Keratinocyte (primary cell): ENCODE data around the gene RTN4R. TPM values are rescaled to one million over a fixed set of nuclear protein-coding genes. Genes with fewer than 3 reads are reported as not detected.

Source experiments
- DNase-seq: peaks from one replicate; pipeline ENCODE4 v3.0.0-alpha.2; 2011; ENCODE audit warnings: low read depth, missing footprints, low spot score
- FAIRE-seq: peaks from 2 replicates; lab custom pipeline; 2011; peaks lifted over from hg19 to GRCh38; lab: Jason Lieb, UNC
- H2AFZ ChIP-seq: 2 replicates; pipeline ENCODE4 v1.6.0; 2012; ENCODE audit warnings: low read length, control low read depth, inconsistent platforms; ENCODE audit not compliant: control insufficient read depth
- H3K27ac ChIP-seq: 2 replicates; pipeline ENCODE4 v1.5.1; 2011; ENCODE audit warnings: low read length; ENCODE audit not compliant: control insufficient read depth, insufficient read depth
- H3K27me3 ChIP-seq: 3 replicates; pipeline ENCODE4 v1.6.0; 2011; ENCODE audit warnings: low read length; ENCODE audit not compliant: control insufficient read depth, insufficient read depth; ENCODE audit errors: extremely low read depth
- H3K36me3 ChIP-seq, 2 experiments: 2 replicates in 1 of 2; 3 replicates in 1 of 2; pipeline ENCODE4 v1.5.1; 2011; ENCODE audit warnings: low read length in 2 of 2, mild to moderate bottlenecking in 1 of 2; ENCODE audit not compliant: control insufficient read depth in 2 of 2, insufficient read depth in 2 of 2; ENCODE audit errors: extremely low read depth in 1 of 2
- H3K4me1 ChIP-seq: 3 replicates; pipeline ENCODE4 v1.5.1; 2011; ENCODE audit warnings: low read length; ENCODE audit not compliant: control insufficient read depth, insufficient read depth; ENCODE audit errors: extremely low read depth
- H3K4me2 ChIP-seq: 3 replicates; pipeline ENCODE4 v1.6.0; 2011; ENCODE audit warnings: low read depth, low read length; ENCODE audit not compliant: control insufficient read depth, insufficient read depth; ENCODE audit errors: extremely low read depth
- H3K4me3 ChIP-seq, 3 experiments: fragments of 200-600 bp in 1 of 3; sonication (generic) in 1 of 3; 2 replicates in 2 of 3; 3 replicates in 1 of 3; pipeline ENCODE4 v1.5.1; 2011 to 2016; ENCODE audit warnings: low read length in 3 of 3, mild to moderate bottlenecking in 3 of 3, control low read depth in 2 of 3, inconsistent platforms in 1 of 3, low read depth in 1 of 3, mixed read lengths in 1 of 3, mixed run types in 1 of 3, moderate library complexity in 1 of 3; ENCODE audit not compliant: control insufficient read depth in 2 of 3, insufficient read depth in 2 of 3; ENCODE audit errors: extremely low read depth in 1 of 3
- H3K79me2 ChIP-seq: 2 replicates; pipeline ENCODE4 v1.6.0; 2012; ENCODE audit warnings: low read length; ENCODE audit not compliant: control insufficient read depth, insufficient read depth
- H3K9ac ChIP-seq: 3 replicates; pipeline ENCODE4 v1.6.0; 2011; ENCODE audit warnings: low read length; ENCODE audit not compliant: control insufficient read depth, insufficient read depth; ENCODE audit errors: extremely low read depth
- H3K9me1 ChIP-seq: 3 replicates; pipeline ENCODE4 v1.6.0; 2011; ENCODE audit warnings: low read length; ENCODE audit not compliant: control insufficient read depth, insufficient read depth; ENCODE audit errors: extremely low read depth
- H3K9me3 ChIP-seq: 2 replicates; pipeline ENCODE4 v1.5.1; 2012; ENCODE audit warnings: low read depth, low read length; ENCODE audit not compliant: control insufficient read depth
- H4K20me1 ChIP-seq: 3 replicates; pipeline ENCODE4 v1.6.0; 2011; ENCODE audit warnings: low read length; ENCODE audit not compliant: control insufficient read depth, insufficient read depth; ENCODE audit errors: extremely low read depth
- CTCF ChIP-seq, 3 experiments: IDR thresholded peaks in 1 of 3; conservative IDR thresholded peaks in 1 of 3; optimal IDR thresholded peaks in 1 of 3; 2 replicates in 2 of 3; 3 replicates in 1 of 3; pipeline versions ENCODE3 to v1.5.1; 2011; ENCODE audit warnings: low read length in 3 of 3, mild to moderate bottlenecking in 3 of 3, moderate library complexity in 2 of 3, control low read depth in 1 of 3, inconsistent platforms in 1 of 3; ENCODE audit not compliant: insufficient read depth in 2 of 3; ENCODE audit errors: extremely low read depth in 1 of 3
- EZH2 ChIP-seq: IDR thresholded peaks from one replicate; pipeline ENCODE4 v1.6.1; 2012; ENCODE audit warnings: inconsistent platforms, mild to moderate bottlenecking, low read length, moderate library complexity
- dilution Hi-C: fragments of 300-500 bp; cut with MboI; formaldehyde crosslinking; loops from one replicate; pipeline ENCODE4 v1.7.0; 2020; ENCODE audit warnings: low sequenced_read_pairs; ENCODE audit not compliant: extremely low pct_ligation_motif_present
- polyA plus RNA-seq, 5 experiments: library from polyadenylated mRNA; depleted of rRNA in 3 of 5; stranded (reverse) in 3 of 5; stranded (forward) in 1 of 5; unstranded in 1 of 5; fragments of >200 nt; gene quantifications; 1 replicate in 1 of 5; 2 replicates in 3 of 5; 3 replicates in 1 of 5; pipeline versions ENCODE4 v1.2.1 to v1.2.3, GENCODE V29; 2011 to 2012; ENCODE audit warnings: missing spikeins in 2 of 5, low read depth in 1 of 5, low replicate concordance in 1 of 5

RTN4R gene
- polyA plus RNA-seq, 1 donor (not counting 4 experiments of a cell fraction or from before 2014, with no cell fraction given): 2.5 TPM

GRCh38 chr22:20253161-20253560, 15.0 kb downstream of the RTN4R start:
- dilution Hi-C loops: no loop called here
- no peak for DNase-seq

GRCh38 chr22:20251981-20252380, 16.1 kb downstream of the RTN4R start:
- TF ChIP-seq CTCF (optimal IDR thresholded peaks at IDR 0.05 in 1 of 3, IDR thresholded peaks at IDR 0.05 in 1 of 3, conservative IDR thresholded peaks at IDR 0.05 in 1 of 3; ENCODE audit: extremely low read depth in 1 of 3, insufficient read depth in 2 of 3, low read length in 3 of 3) (no peak), EZH2 (no peak)
- no peak for FAIRE-seq
- dilution Hi-C loops: no loop called here

More at GRCh38 chr22:20253161-20253560, 15.0 kb downstream of the RTN4R start:
- no peaks in the 10 kb centered on the region for H3K27me3 ChIP-seq
- peaks cover 17% of the 10 kb centered on the region for H3K4me1 ChIP-seq
- no peak overlapping the region for H3K27ac ChIP-seq
- H2AFZ ChIP-seq: no peak overlapping the region
- no peaks in the 10 kb centered on the region for H3K9me3 ChIP-seq
- no peak overlapping the region for H3K9ac ChIP-seq
- no peak for FAIRE-seq
- H3K4me3 ChIP-seq: no peak overlapping the region
- peaks cover 10% of the 10 kb centered on the region for H3K79me2 ChIP-seq
- H3K9me1 ChIP-seq: no peaks in the 10 kb centered on the region
- TF ChIP-seq CTCF (optimal IDR thresholded peaks at IDR 0.05 in 1 of 3, IDR thresholded peaks at IDR 0.05 in 1 of 3, conservative IDR thresholded peaks at IDR 0.05 in 1 of 3; ENCODE audit: extremely low read depth in 1 of 3, insufficient read depth in 2 of 3, low read length in 3 of 3) (no peak), EZH2 (no peak)
- H4K20me1 ChIP-seq: no peaks in the 10 kb centered on the region
- no peak overlapping the region for H3K4me2 ChIP-seq
- no peaks in the 10 kb centered on the region for H3K36me3 ChIP-seq

More at GRCh38 chr22:20251981-20252380, 16.1 kb downstream of the RTN4R start:
- no peak for DNase-seq
- Histone ChIP-seq H2AFZ (no peak overlapping the region), H3K27me3 (no peaks in the 10 kb centered on the region), H3K4me3 (no peak overlapping the region), H3K9ac (no peak overlapping the region), H3K4me2 (no peak overlapping the region), H3K36me3 (no peaks in the 10 kb centered on the region), H3K9me1 (no peaks in the 10 kb centered on the region), H3K27ac (no peak overlapping the region), H3K4me1 (peaks cover 17% of the 10 kb centered on the region), H4K20me1 (no peaks in the 10 kb centered on the region), H3K9me3 (no peaks in the 10 kb centered on the region), H3K79me2 (peaks cover 10% of the 10 kb centered on the region)
